Measurements from ENCODE around the gene SAA2. TPM values are rescaled to one million over a fixed set of nuclear protein-coding genes. Genes with fewer than 3 reads are reported as not detected.
A peak's percentile ranks its signal among the peaks of the same experiment; 100 is the strongest.

SAA2 gene
- not detected for total RNA-seq

DNA sequence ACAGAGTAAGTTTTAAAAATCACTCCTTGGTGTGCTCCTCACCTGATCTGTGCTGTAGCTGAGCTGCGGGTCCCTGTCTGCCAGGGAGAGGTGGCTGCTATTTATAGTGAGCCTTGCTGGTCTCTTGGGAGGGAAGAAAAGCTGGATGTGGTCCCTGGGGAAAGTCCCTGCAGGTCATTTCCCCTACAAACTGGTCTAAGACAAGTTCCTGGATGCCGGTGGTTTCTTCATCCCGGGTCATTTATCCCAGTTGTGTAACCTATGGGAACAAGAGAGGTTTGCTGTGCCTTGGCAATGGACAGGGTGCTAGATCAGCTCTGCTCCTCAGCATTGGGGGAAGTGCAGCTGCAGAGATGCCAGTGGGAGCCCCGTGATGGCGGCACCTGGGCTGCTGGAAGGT lies at the start of gene SAA2:
SAA2 (minus strand) TSS at position 108 of the 400 bp plus-strand sequence. CDS start 657 bp downstream, outside the sequence.
- no peak within 1 kb of the TSS for H3K27ac ChIP-seq (ENCODE audit: low read depth, low read length)
- H3K4me1 ChIP-seq (ENCODE audit: control insufficient read depth in 3 of 3, insufficient read depth in 3 of 3, low read length in 3 of 3): peaks cover 2 to 5% (median 4%) of the 10 kb centered on the region in 3 donors
- no peaks in the 10 kb centered on the region for H3K36me3 ChIP-seq (ENCODE audit: control insufficient read depth in 3 of 3, insufficient read depth in 3 of 3, low read length in 3 of 3)
- no peaks in the 10 kb centered on the region for H3K9me3 ChIP-seq (ENCODE audit: control insufficient read depth in 3 of 3, low read length in 3 of 3)
- no peak within 1 kb of the TSS for H3K4me3 ChIP-seq (ENCODE audit: low read length in 3 of 3)
- no peak within 1 kb of the TSS for H3K9ac ChIP-seq (ENCODE audit: low read depth in 1 of 3, low read length in 3 of 3)
- H3K27me3 ChIP-seq (ENCODE audit: control insufficient read depth in 3 of 3, insufficient read depth in 3 of 3, low read length in 3 of 3): no peaks in the 10 kb centered on the region

DNA sequence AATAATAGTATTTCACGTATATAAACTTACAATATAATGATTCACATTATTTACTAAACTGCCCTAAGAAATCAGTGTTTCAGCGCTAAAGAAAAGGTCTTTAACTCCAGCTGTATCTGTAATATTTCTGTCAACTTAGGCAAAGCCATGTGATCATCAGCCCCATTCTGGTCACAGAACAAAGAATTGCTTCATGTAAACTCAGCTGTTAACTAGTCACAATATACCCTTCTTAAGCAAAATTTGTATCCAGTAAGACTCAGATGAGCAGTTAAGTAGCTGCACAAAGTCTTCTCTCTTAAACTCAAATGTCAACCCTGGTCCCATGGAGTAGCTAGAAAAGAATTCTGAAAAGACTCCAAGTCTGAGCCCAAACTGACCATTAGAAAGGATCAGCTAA lies 46.8 kb upstream of the SAA2 start:
- H3K36me3 ChIP-seq (ENCODE audit: control insufficient read depth in 3 of 3, insufficient read depth in 3 of 3, low read length in 3 of 3): peaks cover 16 to 70% (median 58%) of the 10 kb centered on the region in 3 donors
- H3K9ac ChIP-seq (ENCODE audit: low read depth in 1 of 3, low read length in 3 of 3): no peak overlapping the region
- no peaks in the 10 kb centered on the region for H3K27me3 ChIP-seq (ENCODE audit: control insufficient read depth in 3 of 3, insufficient read depth in 3 of 3, low read length in 3 of 3)
- H3K4me3 ChIP-seq (ENCODE audit: low read length in 3 of 3): no peak overlapping the region
- no peaks in the 10 kb centered on the region for H3K4me1 ChIP-seq (ENCODE audit: control insufficient read depth in 3 of 3, insufficient read depth in 3 of 3, low read length in 3 of 3)
- H3K9me3 ChIP-seq (ENCODE audit: control insufficient read depth in 3 of 3, low read length in 3 of 3): no peaks in the 10 kb centered on the region
- H3K27ac ChIP-seq (ENCODE audit: low read depth, low read length): no peak overlapping the region

DNA sequence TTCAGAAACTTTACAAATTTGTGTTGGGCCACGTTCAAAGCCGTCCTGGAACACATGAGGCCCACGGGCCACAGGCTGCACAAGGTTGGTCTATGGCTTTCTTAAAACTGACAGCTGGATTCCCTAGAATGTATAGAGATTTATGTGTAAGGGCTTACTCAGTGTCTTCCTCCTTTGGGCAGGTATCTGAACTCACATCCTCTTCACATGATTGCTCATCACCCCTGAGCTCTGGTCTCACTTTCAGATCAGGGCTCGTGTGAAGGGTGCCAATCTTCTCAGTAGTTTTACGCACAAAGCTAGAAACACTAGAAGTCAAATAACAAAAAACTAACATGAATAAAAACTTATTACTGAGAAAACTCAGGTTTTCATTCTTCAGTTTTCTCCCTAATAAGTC lies 46.4 kb upstream of the SAA2 start:
- Histone ChIP-seq H3K27ac (ENCODE audit: low read depth, low read length) (no peak overlapping the region), H3K9ac (ENCODE audit: low read depth in 1 of 3, low read length in 3 of 3) (no peak overlapping the region), H3K27me3 (ENCODE audit: control insufficient read depth in 3 of 3, insufficient read depth in 3 of 3, low read length in 3 of 3) (no peaks in the 10 kb centered on the region), H3K4me3 (ENCODE audit: low read length in 3 of 3) (no peak overlapping the region), H3K36me3 (ENCODE audit: control insufficient read depth in 3 of 3, insufficient read depth in 3 of 3, low read length in 3 of 3) (peaks cover 15 to 70% (median 60%) of the 10 kb centered on the region in 3 donors), H3K9me3 (ENCODE audit: control insufficient read depth in 3 of 3, low read length in 3 of 3) (no peaks in the 10 kb centered on the region), H3K4me1 (ENCODE audit: control insufficient read depth in 3 of 3, insufficient read depth in 3 of 3, low read length in 3 of 3) (no peaks in the 10 kb centered on the region)

DNA sequence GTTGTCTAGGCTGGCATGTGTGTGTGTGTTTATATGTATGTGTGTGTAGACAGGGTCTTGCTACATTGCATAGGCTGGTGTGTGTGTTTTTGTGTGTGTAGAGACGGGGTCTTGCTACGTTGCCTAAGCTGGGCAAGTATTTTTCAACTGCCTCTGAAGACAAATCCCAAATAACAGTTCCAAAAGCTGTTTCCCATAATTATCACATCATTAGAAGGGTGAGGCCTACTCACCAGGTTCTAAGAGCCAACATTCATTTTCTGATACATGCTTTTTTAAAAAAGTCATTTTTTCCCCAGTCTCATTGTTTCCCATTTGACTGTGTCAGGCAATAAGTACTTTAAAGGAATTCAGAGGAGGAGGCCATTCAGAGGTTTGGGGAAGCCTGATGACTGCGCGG lies 40.4 kb upstream of the SAA2 start:
- H3K27ac ChIP-seq (ENCODE audit: low read depth, low read length): no peak overlapping the region
- peaks cover 33 to 67% (median 64%) of the 10 kb centered on the region in 3 donors for H3K36me3 ChIP-seq (ENCODE audit: control insufficient read depth in 3 of 3, insufficient read depth in 3 of 3, low read length in 3 of 3)
- H3K4me1 ChIP-seq (ENCODE audit: control insufficient read depth in 3 of 3, insufficient read depth in 3 of 3, low read length in 3 of 3): no peaks in the 10 kb centered on the region
- no peaks in the 10 kb centered on the region for H3K27me3 ChIP-seq (ENCODE audit: control insufficient read depth in 3 of 3, insufficient read depth in 3 of 3, low read length in 3 of 3)
- no peaks in the 10 kb centered on the region for H3K9me3 ChIP-seq (ENCODE audit: control insufficient read depth in 3 of 3, low read length in 3 of 3)
- no peak overlapping the region for H3K9ac ChIP-seq (ENCODE audit: low read depth in 1 of 3, low read length in 3 of 3)
- H3K4me3 ChIP-seq (ENCODE audit: low read length in 3 of 3): no peak overlapping the region

DNA sequence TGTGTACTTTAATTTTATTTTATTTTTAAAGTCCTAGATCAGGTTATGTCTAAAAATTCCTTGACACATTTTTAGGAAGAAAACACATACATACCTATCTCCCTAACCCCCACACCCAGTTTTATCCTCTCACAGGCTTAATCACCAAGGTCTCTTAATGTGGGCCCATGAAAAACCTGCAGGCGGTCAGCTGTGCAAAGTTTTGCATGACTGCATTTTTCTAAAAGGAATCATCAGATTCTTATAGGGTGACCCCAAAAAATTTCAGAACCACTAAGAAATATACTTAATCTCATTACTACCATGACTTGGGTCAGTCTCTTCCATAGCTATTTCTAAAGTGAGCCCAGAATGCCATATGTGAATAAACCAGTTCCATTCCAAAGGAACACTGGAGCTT lies 37.4 kb upstream of the SAA2 start:
- Histone ChIP-seq H3K36me3 (ENCODE audit: control insufficient read depth in 3 of 3, insufficient read depth in 3 of 3, low read length in 3 of 3) (peaks cover 37 to 60% (median 54%) of the 10 kb centered on the region in 3 donors), H3K4me1 (ENCODE audit: control insufficient read depth in 3 of 3, insufficient read depth in 3 of 3, low read length in 3 of 3) (no peaks in the 10 kb centered on the region), H3K9me3 (ENCODE audit: control insufficient read depth in 3 of 3, low read length in 3 of 3) (no peaks in the 10 kb centered on the region), H3K9ac (ENCODE audit: low read depth in 1 of 3, low read length in 3 of 3) (no peak overlapping the region), H3K27ac (ENCODE audit: low read depth, low read length) (no peak overlapping the region), H3K4me3 (ENCODE audit: low read length in 3 of 3) (no peak overlapping the region), H3K27me3 (ENCODE audit: control insufficient read depth in 3 of 3, insufficient read depth in 3 of 3, low read length in 3 of 3) (no peaks in the 10 kb centered on the region)

DNA sequence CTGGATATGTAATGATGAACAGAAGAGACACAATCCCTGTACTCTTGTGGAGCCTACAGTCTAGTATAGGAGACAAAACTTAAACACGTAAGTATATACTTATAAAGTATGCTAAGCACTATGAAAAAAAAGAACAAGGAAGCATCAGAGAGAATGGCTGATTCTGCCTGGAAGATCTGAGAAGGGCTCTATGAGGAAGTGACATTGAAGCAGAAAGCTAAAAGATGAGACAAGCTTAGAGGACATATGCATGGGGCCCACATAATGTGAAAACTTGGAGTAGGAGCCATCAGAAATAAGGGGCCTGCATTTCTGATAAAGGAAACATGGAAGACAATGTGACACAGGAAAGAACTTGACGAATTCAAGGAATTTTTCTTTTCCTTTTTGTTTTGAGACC lies 34.2 kb upstream of the SAA2 start:
- no peak overlapping the region for H3K27ac ChIP-seq (ENCODE audit: low read depth, low read length)

DNA sequence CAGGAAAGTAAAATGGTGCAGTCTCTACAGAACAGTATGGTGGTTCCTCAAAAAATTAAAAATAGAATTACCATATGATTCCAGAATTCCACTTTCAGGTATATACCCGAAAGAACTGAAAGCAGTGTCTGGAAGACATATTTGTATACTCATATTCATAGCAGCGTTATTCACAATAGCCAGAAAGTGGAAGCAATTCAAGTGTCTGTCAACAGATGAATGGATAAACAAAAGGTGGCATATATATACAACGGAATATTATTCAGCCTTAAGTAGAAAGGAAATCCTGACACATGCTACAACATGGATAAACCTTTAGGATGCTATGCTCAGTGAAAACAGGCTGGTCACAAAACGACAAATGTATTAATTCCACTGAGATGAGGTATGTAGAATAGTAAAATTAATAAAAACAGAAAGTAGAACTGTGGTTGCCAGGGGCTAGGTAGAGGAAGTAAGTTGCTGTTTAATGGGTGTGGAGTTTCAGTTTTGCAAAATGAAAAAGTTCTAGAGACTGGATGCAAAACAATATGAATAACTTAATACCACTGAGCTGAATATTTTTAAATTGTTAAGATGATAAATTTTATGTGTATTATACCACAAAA lies 32.1 kb upstream of the SAA2 start:
- no peak overlapping the region for H3K9ac ChIP-seq (ENCODE audit: low read depth in 1 of 3, low read length in 3 of 3)
- H3K27ac ChIP-seq (ENCODE audit: low read depth, low read length): no peak overlapping the region
- H3K4me1 ChIP-seq (ENCODE audit: control insufficient read depth in 3 of 3, insufficient read depth in 3 of 3, low read length in 3 of 3): no peaks in the 10 kb centered on the region
- H3K4me3 ChIP-seq (ENCODE audit: low read length in 3 of 3): no peak overlapping the region
- H3K9me3 ChIP-seq (ENCODE audit: control insufficient read depth in 3 of 3, low read length in 3 of 3): no peaks in the 10 kb centered on the region
- peaks cover 13 to 36% (median 34%) of the 10 kb centered on the region in 3 donors for H3K36me3 ChIP-seq (ENCODE audit: control insufficient read depth in 3 of 3, insufficient read depth in 3 of 3, low read length in 3 of 3)
- no peaks in the 10 kb centered on the region for H3K27me3 ChIP-seq (ENCODE audit: control insufficient read depth in 3 of 3, insufficient read depth in 3 of 3, low read length in 3 of 3)

More for the DNA sequence above, 34.2 kb upstream of the SAA2 start:
- no peaks in the 10 kb centered on the region for H3K4me1 ChIP-seq (ENCODE audit: control insufficient read depth in 3 of 3, insufficient read depth in 3 of 3, low read length in 3 of 3)
- H3K9ac ChIP-seq (ENCODE audit: low read depth in 1 of 3, low read length in 3 of 3): no peak overlapping the region
- H3K36me3 ChIP-seq (ENCODE audit: control insufficient read depth in 3 of 3, insufficient read depth in 3 of 3, low read length in 3 of 3): peaks cover 24 to 54% (median 51%) of the 10 kb centered on the region in 3 donors
- no peaks in the 10 kb centered on the region for H3K27me3 ChIP-seq (ENCODE audit: control insufficient read depth in 3 of 3, insufficient read depth in 3 of 3, low read length in 3 of 3)
- H3K4me3 ChIP-seq (ENCODE audit: low read length in 3 of 3): no peak overlapping the region
- no peaks in the 10 kb centered on the region for H3K9me3 ChIP-seq (ENCODE audit: control insufficient read depth in 3 of 3, low read length in 3 of 3)

DNA sequence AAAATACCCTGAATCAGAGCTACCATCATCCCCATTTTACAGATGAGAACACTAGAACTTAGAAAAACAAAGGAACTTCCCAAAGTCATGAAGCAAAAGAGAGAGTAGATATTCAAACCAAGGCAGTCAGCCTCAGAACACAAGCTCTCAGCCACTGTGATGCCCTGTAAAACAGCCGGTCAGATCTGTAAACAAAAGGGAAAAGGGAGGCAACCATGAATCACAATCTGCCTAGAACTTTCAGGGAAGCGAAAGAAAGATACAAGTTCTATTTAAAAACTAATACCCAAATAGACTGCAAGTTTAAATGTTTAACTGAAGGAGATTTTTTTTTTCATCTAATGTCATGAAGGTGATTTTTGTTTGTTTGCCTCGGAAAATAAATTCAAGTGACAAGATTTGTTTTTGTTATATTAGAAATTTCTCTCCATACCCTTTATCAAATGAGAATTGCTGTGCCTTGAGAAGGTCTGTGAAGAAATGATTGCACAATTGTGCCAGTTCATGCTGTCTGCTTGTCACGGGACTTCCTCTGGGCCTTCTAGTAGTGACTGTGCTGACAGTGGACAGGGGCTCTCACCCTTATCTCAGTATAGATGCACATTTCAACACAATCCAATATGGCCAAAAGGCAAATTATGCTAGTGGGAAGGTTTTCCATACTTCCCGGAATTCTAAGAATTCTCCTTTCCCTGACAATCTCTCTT lies 29.2 kb upstream of the SAA2 start:
- Histone ChIP-seq H3K9ac (ENCODE audit: low read depth in 1 of 3, low read length in 3 of 3) (no peak overlapping the region), H3K27ac (ENCODE audit: low read depth, low read length) (peak overlapping the region; percentile 36), H3K4me1 (ENCODE audit: control insufficient read depth in 3 of 3, insufficient read depth in 3 of 3, low read length in 3 of 3) (no peaks in the 10 kb centered on the region), H3K36me3 (ENCODE audit: control insufficient read depth in 3 of 3, insufficient read depth in 3 of 3, low read length in 3 of 3) (peaks cover 10 to 21% (median 21%) of the 10 kb centered on the region in 3 donors), H3K4me3 (ENCODE audit: low read length in 3 of 3) (no peak overlapping the region), H3K27me3 (ENCODE audit: control insufficient read depth in 3 of 3, insufficient read depth in 3 of 3, low read length in 3 of 3) (no peaks in the 10 kb centered on the region), H3K9me3 (ENCODE audit: control insufficient read depth in 3 of 3, low read length in 3 of 3) (no peaks in the 10 kb centered on the region)

DNA sequence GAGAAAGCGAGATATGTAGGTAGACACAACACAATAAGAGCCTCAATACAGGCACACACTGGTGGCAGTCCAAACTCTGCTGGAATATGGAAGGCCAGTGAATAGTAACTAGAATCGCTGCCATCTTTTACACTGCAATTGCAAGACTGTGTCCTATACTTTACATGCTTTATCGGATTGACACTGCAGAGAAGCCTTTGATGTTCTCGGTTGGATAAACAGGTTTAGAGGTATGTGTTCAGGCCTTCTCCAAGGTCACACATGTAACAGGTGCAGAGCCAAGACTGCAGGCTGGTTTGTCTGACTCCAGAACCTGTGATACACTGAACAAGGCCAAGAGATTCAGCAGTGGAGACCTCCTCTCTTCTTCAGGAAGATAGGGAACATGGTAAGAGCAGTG lies 22.7 kb upstream of the SAA2 start:
- no peak overlapping the region for H3K9ac ChIP-seq (ENCODE audit: low read depth in 1 of 3, low read length in 3 of 3)
- H3K36me3 ChIP-seq (ENCODE audit: control insufficient read depth in 3 of 3, insufficient read depth in 3 of 3, low read length in 3 of 3): peaks cover 0 to 3% (median 0%) of the 10 kb centered on the region in 3 donors
- H3K27me3 ChIP-seq (ENCODE audit: control insufficient read depth in 3 of 3, insufficient read depth in 3 of 3, low read length in 3 of 3): no peaks in the 10 kb centered on the region
- no peak overlapping the region for H3K4me3 ChIP-seq (ENCODE audit: low read length in 3 of 3)
- no peak overlapping the region for H3K27ac ChIP-seq (ENCODE audit: low read depth, low read length)
- H3K4me1 ChIP-seq (ENCODE audit: control insufficient read depth in 3 of 3, insufficient read depth in 3 of 3, low read length in 3 of 3): no peaks in the 10 kb centered on the region
- no peaks in the 10 kb centered on the region for H3K9me3 ChIP-seq (ENCODE audit: control insufficient read depth in 3 of 3, low read length in 3 of 3)

DNA sequence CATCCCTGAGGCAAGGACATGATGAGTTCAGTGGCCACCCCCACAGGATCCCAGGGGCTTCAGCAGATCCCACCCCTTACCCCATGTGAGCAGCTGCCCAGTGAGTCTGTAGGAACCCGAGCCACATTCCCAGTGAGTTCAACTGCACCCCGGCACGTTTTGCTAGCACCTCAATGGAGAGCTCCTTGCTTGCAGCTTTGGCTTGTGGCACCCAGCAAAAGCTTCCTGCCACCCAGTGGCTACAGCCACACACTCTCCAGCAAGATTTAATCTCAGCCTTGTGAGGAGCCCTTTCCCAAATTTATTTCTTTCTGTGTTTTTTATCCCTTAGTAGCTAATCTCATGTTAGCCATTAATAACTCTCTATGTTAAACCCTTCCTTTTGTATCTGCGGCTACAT lies 21.6 kb upstream of the SAA2 start:
- H3K9me3 ChIP-seq (ENCODE audit: control insufficient read depth in 3 of 3, low read length in 3 of 3): no peaks in the 10 kb centered on the region
- H3K4me1 ChIP-seq (ENCODE audit: control insufficient read depth in 3 of 3, insufficient read depth in 3 of 3, low read length in 3 of 3): no peaks in the 10 kb centered on the region
- no peak overlapping the region for H3K27ac ChIP-seq (ENCODE audit: low read depth, low read length)
- no peak overlapping the region for H3K4me3 ChIP-seq (ENCODE audit: low read length in 3 of 3)
- peaks cover 0 to 1% (median 0%) of the 10 kb centered on the region in 3 donors for H3K36me3 ChIP-seq (ENCODE audit: control insufficient read depth in 3 of 3, insufficient read depth in 3 of 3, low read length in 3 of 3)
- H3K27me3 ChIP-seq (ENCODE audit: control insufficient read depth in 3 of 3, insufficient read depth in 3 of 3, low read length in 3 of 3): no peaks in the 10 kb centered on the region
- H3K9ac ChIP-seq (ENCODE audit: low read depth in 1 of 3, low read length in 3 of 3): no peak overlapping the region
